Suppressor macrophage treated with lipopolysaccharide for 1 hour (primary cell): Measurements from ENCODE around the gene PDE1C.
A peak's percentile ranks its signal among the peaks of the same experiment; 100 is the strongest.

Experiments used
- DNase-seq, 3 donors: peaks; one replicate each; pipeline ENCODE4 v3.0.0-alpha.2; 2020 to 2022

PDE1C gene

DNA sequence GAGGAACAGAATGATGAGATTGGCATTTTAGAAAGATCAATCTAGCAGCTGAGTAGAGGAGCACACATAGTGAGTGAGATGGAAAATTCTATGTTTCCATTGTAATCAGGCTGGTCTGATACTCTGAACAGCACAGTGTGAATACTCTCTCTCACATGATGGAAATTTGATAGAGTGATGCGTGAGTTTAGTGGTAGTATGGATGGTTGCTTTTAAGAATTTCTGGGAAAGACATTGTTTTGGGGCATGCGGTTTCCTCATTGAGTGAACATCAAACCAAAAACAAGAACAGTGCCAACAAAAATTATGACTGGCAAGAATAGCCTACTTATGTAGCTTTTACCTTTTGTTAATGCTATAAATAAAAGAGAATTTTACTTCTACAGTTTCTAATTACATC lies 183.2 kb downstream of the PDE1C start:
- no peak for DNase-seq

DNA sequence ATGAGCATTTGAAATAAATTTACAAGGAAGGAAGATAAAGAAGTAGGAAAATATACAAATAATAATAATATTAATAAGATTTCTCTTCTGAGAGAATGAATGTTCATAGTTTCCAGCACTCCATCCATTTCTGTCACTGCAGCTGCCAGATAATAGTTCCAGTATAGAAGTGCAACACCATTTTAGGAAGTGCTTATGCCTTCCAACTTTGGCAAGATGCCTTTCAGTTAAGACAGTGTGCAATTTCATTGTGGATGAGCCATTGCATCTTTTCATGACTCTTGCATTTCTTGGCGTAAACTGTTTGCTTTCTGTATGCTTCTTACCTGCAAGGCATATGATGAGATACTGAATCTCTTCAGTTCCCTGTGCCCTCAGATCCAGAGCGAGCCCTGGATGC lies 185.0 kb downstream of the PDE1C start:
- peak in 2 of 3 donors; percentile 11 to 20 for DNase-seq

DNA sequence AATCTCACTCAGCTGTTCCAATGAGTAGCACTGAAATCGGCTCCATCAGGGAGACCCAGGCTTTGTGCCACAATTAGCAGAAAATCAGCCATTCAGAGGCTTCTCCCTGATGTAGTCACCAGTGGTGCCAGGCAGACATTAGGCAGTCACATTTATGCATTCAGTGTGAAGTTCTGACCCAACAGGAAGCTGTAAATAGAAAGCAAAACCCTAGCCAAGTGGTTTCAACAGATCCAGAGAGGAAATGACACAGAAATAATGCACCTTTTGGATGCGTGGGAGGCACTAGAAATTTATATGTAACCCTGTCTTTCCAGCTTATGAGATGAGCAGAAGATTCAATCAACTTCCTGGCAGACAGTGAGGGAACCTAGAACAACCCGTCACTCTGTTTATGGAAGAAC lies 186.4 kb downstream of the PDE1C start:
- peak; percentile 61 to 85 (median 63) for DNase-seq

DNA sequence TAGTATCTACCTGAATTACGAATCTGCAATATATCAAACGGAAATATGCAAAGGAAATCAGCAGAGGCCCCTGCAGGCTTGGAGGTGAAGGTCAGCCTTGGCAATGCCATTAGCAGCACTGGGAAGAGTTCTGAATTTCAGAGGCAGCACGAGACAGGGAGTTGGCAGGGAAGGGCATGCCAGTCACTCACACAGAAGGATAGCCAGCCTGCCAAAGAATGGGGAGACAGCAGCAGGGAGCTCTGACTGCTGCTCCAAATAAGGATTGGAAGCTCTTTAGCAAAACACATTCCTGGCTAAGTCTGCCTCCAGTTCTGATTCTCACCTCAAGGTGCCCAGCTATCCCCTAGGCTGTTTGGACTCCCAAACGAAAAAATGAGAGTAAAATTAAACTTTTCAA lies 188.0 kb downstream of the PDE1C start:
- no peak for DNase-seq

DNA sequence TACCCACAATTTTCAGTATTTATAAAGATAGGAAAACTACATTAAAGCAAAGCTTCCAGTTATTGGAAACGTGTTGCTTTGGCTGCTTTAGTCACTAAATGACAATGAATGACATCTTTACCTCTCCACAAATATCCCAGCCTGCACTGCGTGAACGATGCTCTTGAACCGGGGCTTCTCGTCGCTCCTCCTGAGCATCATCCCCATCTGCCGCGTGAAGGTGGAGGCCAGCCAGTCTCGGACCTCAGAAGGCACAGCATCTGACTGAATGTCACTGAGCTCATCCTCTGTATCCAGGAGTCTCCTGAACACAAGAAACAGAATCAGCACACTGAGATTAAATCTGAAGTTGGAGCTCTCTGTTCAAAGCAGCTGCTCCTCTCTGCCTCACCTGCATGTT lies 191.3 kb downstream of the PDE1C start:
- no peak for DNase-seq

DNA sequence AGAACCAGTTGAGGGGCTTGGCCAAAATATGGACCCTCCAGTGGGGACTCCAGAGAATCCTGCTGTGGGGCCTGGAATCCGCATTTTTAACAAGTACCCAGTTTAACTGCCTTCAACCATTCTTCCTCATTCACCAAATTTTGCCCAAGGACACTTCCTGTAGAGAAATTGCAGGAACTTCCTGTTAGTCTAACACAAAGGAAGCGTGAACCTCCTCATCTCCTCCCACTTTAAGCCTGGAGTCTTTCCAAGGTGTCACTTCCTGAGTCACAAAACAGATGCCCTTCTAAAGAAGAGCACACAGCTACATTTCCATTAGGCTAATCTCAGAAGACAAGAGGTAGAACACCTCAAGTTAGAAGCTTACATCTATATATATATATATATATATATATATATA lies 194.8 kb downstream of the PDE1C start:
- DNase-seq = peak; percentile 45 to 75 (median 64)

DNA sequence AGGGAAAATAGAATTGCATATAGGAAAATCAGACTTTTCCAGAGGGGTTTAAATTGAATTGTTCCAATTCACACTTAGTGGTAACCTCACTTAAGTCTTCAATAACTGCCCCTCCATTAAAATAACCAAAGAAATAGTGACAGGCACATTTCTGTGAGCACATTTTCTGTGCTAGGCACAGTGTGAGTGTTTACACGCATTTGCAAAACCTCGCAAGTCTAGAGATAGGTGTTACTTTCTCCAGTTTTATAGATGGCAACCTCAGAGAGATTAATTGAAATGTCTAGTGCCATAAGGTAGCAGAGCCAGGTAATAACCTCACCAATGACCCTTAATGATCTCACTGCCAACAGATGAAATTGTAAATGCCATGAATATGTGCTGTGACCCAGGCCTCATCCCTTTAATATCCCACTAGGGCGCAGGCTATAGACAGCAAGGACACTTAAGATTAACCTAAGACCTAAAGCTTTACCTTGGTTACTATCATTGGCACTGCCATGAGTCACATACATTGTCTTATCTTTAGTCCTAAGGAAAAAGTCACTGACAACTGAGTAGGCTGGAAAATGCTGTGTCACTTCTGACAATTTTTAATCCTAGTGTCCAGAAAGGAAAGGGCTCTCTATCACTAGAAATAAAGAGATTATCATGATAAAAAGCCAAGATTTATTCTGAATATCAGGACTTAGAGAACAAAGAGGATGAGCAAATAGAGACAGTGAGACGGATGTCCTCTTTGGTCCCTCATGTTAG lies 195.4 kb downstream of the PDE1C start:
- DNase-seq = no peak

DNA sequence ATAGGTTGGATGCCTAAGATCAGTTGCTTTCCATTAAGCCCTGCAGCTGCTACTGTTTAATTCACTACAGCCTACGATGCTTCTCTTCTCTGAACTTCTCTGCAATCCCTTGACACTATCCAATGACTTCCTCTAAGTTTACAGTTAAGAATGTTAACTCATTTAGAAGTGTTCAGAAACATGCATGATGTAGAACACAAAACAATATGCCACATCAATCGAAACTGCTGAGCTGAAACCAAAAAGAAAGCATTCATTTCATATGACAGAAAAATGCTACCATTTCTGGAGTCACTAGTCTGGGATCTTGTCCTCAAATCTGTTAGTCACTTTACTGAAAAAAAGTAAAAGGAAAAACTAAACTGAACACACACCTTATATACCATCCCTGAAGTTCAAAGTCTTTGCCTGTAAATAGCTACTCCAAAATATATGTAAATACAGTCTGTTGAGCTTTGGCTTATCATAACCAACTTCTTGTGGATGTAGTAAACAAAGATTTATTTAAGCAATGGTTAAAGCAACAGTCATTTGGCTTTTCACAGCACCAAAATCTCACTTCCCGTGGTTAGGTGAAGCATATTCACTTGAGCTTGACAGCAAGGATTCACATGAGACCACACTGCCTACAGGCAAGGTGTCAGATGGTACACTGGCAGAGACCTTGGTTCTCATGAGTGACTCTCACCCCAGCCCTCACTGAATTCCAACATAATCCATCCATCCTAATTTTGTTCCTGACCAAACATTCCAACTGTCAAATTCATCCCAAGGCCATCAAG lies 196.2 kb downstream of the PDE1C start:
- DNase-seq = no peak

DNA sequence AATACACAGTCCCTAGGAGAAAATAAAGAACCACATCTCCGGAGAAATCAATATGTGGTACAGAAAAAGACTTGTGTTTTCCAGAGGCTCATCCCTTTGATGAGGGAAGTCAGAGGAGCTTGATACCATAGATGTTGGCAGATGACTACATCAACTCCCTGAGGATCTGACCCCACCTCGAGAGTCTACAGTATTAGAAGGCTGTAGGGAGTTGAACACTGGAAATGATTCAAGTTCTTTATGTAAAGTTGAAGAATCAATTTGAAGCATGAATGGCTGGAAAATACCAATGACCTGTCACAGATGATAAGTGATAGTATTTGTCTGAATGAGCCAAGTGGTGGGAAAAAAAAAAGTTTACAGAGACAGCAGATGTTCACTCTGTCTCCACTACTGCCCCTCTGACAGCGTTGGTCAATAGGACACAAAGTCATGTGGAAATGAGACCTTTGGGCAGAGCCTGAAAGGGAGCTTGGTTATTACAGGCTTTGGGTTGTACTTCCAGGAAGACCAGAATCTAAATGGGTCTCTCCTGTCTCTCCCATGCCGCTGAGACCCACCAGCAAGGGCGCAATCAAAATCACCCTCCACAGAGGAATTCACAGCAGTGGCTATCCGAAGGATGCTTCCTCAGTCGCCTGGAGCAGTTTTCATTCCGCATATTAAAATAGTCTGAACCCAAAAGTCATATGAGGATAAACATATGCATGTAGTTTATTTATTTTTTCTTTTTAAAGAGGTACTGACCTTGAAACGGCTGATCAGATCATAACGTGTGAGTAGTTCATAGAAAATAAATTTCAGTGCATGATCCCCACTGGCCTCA lies 197.4 kb downstream of the PDE1C start:
- DNase-seq = no peak

DNA sequence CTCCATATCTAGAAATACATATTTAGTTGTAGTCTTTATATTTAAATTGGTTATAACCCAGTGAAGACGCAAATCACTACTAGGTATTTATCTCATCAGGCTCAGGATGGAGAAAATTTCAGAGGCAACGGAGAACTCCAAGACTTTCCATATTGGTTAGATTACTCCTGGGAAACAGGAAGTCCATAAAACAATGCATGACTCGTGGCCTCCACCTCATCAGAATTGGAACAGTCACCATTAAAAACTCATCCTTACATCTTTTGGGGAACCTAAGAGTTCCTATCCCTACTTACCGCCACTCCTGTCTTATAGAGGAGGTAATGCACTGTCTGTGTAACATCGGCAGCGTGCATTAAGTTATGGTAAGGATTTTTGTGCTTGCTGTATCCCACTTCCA lies 205.6 kb downstream of the PDE1C start:
- DNase-seq = peak in 2 of 3 donors; percentile 34 to 36

DNA sequence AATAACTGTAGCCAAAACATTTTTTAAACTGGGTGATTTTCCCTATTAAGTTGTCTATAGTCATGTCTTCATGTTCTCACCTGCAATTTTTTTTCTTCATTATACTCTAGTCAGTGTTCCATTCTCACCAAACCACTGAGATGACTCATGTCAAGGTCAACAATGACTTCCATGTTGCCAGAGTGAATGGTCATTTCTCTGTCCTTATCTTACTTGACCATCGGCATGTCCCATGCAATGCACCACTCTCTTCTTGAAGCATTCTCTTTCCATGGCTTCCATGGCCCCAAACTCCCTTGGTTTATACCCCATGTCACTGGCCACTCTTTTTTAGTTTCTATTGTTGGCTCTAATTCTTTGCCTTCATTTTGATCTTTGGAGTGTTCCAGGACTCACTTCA lies 209.3 kb downstream of the PDE1C start:
- DNase-seq = no peak

DNA sequence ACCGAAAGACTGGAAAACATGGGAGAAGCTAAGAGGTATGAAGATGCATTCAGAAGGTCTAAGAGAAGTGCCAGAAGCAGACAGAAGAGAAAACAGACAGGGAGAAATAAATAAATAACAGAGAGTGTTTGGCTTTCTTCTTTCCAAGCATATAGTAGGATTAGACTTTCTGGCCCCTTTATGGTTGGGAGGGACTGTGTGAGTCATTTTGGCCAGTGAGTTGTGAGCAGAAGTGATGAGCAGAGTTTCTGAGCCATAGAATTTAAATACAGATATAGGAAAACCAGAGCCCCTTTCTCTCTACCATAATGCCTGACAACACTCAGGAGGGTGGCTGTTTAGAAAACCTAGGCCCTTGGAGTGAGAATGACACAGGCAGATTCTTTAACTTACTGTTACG lies 212.2 kb downstream of the PDE1C start:
- peak; percentile 27 to 55 (median 50) for DNase-seq

DNA sequence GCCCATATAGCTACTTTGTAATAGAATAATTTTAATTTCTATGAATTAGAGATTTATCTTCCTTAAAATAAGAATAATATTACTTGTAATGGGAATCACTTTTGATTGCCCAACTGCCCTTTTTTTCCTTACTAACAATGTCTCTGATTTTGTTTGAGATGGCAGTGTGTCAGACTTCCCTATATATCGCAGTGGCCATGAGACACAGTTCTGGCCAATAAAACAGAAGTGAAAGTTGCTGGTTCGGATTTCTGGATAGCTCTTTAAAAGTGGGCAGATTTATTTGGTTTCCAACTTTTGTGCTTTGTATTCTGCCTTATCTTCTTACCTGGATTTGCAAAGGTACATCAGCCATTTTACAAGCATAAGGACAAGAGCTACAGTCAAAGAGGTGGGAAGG lies 213.0 kb downstream of the PDE1C start:
- peak; percentile 65 to 84 (median 82) for DNase-seq

DNA sequence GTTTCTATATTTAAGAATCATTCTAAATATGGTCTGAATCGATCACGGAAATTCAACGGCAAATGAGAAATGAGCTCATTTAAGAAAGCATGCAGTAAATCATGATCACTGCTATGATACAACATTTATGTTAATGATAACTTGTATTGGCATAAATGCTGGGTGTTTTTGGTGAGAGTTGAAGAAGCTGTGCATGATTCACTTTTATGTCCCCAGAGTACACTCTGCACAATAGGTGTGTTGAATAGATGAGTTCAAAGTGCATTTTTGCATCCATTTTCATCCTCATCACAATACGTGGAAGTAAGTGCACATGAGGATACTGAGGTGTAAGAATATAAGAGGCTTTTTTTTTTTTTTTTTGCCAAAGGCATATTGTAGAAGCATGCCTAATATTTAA lies 213.9 kb downstream of the PDE1C start:
- DNase-seq = no peak

DNA sequence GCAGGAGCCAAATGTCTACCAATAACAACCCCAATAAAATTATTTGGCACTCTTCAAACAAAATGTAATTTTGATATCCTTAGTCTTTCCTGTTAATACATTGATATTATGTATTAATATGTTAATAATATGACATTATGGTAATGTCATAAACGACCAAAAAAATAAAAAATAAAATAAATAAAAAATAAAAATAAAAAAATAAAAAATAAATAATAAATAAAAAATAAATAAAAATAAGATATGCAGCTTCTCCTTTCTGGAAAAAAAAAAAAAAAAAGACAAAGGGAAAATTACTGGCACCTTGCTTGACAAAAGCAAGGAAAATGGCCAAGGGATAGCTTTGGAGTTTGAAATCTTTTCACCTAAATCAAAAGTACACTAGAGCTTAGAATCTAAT lies 214.7 kb downstream of the PDE1C start:
- no peak for DNase-seq

DNA sequence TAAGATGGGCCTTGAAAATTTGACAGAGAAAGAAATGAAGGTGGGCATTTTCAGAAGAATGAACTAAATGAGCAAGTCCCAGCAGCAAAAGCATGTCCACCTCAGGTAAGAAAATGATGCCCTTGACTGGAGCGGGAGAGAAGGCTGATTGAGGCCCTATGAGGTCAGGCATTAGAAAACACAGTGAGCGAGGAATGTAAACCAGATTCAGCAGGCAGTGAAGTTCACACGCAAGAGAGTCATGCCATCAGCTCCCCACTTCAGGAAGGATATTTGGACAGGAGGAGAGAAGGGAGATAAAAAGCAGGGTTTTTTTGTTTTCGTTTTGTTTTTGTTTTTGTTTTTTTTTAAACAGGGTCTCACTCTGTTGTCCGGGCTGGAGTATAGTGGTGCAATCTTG lies 216.8 kb downstream of the PDE1C start:
- no peak for DNase-seq

DNA sequence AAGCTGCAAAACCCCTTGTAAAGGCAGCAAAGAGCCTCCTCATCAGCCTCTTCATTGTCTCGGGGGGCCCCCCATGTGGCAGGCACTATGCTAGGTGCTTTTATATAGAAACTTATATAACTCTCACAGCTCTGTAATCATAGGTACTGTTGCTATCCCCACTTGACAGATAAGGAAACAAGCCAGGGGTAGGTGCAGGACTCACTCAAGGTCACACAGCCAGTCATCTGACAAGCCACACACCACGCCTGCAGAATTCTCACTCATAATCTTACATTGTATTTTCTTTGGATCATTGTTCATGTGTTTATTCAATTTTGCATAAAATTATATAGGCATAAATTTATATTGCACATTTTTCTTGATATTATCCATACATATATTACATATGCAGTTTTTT lies 217.7 kb downstream of the PDE1C start:
- no peak for DNase-seq

DNA sequence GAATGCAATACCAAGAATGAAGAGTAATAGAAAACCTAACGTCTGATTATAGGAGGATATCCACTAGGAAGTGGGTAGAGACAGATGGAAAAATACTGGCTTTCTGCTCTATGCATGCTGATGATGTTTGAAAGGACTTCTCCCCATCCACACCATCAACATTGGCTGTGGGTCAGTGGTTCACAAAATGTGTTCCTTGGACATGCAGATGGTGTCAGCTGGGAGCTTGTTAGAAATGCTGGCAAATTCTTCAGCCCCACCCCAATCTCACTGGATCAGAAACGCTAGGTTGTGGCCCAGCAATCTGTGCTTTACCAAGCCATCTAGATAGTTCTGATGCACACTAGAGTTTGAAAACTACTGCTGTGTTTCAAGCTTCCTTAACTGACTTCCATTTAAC lies 219.1 kb downstream of the PDE1C start:
- no peak for DNase-seq

DNA sequence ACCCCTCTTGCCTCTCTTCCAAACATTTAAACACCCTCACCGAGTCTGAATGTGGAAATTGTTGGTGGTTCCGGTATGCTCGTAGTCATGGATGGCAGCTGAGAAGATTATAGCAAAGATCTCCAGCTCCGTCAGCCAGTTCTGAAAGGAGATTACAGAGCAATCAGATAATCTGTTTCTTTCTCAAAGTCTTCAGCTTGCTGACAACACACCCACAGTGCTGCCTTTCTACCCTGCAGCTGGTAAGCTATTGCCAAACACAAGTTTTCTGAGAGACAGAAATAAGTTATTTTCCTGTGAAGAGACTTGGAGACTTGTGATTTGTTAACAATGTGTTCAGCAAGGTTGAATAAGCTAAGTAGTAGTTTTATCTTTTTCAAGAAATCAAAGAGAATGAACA lies 219.6 kb downstream of the PDE1C start:
- no peak for DNase-seq

DNA sequence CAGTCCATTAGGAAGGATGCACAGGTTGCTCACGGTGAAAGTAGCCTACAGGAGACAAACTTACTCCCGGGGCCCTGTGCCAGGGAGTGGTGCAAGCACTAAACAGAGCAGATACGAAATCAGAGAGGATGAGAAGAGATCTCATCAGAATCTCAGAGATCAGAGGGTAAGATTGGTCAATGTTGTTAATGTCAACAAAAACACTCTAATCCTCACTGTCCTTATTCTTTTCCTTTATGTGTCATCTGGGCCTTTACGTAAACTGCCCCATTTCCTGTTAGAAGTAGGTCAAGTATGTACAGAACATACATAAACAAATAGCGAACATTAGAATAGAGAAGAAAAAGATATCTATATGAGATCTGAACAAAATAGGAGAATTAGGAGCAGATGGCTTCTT lies 220.1 kb downstream of the PDE1C start:
- no peak for DNase-seq

DNA sequence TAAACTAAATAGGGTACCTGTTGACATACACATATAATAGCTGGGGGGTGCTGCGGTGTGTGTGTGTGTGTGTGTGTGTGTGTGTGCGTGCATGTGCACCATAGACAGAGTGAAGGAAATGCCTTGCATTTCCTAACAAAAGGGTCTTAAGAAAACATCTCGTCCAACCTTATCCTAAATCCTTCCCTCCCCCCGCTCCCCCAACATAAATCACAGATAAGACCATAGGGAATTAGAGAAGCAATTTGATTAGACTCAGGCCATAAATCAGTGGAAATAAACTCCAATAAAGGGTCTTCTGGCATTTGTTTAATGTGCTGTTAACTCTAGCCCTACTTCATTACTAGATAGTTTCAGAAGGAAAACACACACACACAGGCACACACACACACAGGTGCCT lies 234.7 kb downstream of the PDE1C start:
- DNase-seq = no peak

DNA sequence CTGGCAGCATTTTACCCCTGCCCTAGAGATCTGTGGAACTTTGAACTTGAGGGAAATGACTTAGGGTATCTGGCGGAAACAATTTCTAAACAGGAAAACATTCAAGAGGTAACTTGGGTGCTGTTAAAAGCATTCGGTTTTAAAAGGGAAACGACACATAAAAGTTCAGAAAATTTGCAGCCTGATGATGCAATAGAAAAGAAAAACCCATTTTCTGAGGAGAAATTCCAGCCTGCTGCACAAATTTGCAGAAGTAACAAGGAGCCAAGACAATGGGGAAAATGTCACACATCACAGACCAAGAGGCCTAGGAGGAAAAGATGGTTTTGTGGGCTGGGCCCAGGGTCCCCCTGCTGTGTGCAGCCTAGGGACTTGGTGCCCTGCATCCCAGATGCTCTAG lies 236.6 kb downstream of the PDE1C start:
- peak; percentile 45 to 75 (median 65) for DNase-seq

DNA sequence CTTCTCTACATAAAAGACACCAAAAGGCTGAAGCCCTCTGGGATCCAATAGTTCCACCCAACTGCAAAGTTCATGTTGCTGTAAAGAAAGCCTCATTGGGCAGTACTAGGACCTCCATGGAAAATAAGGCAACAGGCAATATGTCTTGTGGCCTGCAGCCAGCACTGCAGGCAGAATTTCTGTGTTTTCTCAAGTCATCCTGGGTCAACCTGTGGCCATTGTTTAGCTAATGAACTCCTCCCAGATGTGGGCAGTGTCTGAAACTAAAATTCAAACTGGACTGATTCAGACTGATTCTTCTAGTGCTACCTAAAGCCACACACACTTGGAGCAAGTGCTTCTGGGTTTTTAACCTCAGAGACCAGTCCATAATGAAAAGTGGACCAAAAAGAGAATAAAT lies 241.7 kb downstream of the PDE1C start:
- no peak for DNase-seq

DNA sequence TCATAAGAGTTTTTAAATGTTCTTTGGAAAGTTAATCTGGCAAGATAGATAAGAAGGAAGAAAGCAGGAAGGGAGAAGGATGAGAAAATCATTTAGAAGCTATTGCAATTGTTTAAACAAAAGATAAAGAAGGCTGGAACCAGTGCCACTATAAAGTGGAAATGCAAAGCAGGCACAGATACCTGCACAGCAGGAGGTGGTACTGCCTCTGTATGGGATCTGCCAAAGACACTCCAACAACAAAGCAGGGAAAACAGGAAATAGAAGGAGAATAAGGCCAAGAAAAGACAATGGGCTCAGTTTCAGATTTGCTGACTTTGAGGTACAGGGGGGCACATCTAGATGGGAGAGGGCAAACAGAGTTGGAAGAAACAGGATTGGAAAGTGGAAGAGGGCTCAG lies 244.6 kb downstream of the PDE1C start:
- no peak for DNase-seq
